ENCODE results near the gene ACOT8. TPM values are rescaled to one million over a fixed set of nuclear protein-coding genes. Genes with fewer than 3 reads are reported as not detected.

Gene ACOT8
- polyA plus RNA-seq, 1 donor (not counting 4 experiments of a cell fraction or from before 2014, with no cell fraction given) = 23.9 TPM

DNA sequence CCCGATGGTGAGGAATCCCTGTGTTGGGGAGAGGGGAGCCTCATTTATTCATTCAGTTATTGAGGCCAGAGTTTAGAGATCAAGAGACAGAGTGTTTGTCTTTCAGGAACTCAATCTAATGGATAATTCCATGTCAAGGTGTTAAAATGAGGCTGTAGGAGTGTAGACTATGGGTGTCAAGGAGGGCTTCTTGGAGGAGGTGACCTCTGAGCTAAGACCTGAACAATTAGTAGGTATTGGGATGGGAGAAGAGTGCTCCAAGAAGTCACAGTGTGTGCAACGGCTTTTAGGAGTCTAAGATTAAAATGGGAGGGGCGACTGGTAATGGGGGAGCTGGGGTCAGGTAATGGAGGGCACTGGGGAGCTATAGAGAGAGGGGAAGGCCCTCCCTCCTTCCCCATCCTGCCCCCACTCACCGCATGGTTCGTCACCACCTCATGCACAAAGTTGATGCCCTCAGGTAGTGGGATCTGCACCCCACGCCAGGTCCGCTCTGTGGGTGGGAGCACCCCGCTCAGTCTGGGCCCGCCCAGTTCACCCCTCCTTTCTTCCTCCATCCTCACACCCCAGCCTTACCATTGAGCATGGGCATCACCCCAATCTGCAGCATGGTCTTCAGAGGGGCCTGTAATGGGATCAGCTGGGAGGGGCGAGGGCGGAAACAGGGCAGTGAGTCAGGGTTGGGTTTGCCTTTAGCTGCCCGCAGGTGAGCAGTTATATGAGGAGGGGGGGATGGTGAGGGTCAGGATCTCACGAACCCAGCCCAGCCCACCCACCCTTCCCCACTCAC is 42.0 kb upstream of the ACOT8 start:
- no peak overlapping the region for H3K4me3 ChIP-seq (ENCODE audit: control insufficient read depth in 2 of 3, extremely low read depth in 1 of 3, insufficient read depth in 2 of 3, low read depth in 1 of 3, low read length in 3 of 3)
- H2AFZ ChIP-seq (ENCODE audit: control insufficient read depth, low read length) = no peak overlapping the region
- no peak overlapping the region for H3K4me2 ChIP-seq (ENCODE audit: control insufficient read depth, extremely low read depth, insufficient read depth, low read depth, low read length)
- TF ChIP-seq, protein P1, sequence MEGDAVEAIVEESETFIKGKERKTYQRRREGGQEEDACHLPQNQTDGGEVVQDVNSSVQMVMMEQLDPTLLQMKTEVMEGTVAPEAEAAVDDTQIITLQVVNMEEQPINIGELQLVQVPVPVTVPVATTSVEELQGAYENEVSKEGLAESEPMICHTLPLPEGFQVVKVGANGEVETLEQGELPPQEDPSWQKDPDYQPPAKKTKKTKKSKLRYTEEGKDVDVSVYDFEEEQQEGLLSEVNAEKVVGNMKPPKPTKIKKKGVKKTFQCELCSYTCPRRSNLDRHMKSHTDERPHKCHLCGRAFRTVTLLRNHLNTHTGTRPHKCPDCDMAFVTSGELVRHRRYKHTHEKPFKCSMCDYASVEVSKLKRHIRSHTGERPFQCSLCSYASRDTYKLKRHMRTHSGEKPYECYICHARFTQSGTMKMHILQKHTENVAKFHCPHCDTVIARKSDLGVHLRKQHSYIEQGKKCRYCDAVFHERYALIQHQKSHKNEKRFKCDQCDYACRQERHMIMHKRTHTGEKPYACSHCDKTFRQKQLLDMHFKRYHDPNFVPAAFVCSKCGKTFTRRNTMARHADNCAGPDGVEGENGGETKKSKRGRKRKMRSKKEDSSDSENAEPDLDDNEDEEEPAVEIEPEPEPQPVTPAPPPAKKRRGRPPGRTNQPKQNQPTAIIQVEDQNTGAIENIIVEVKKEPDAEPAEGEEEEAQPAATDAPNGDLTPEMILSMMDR (optimal IDR thresholded peaks at IDR 0.05 in 1 of 3, IDR thresholded peaks at IDR 0.05 in 1 of 3, conservative IDR thresholded peaks at IDR 0.05 in 1 of 3; ENCODE audit: extremely low read depth in 1 of 3, insufficient read depth in 2 of 3, low read length in 3 of 3) = no peak
- no peak for TF ChIP-seq EZH2 (IDR thresholded peaks at IDR 0.05; ENCODE audit: low read length)
- no peaks in the 10 kb centered on the region for H3K9me3 ChIP-seq (ENCODE audit: control insufficient read depth, low read depth, low read length)
- dilution Hi-C loops (cut with MboI; ENCODE audit: extremely low pct_ligation_motif_present, low sequenced_read_pairs) = no loop called here
- peaks cover 13 to 32% of the 10 kb centered on the region in 2 experiments for H3K36me3 ChIP-seq (ENCODE audit: control insufficient read depth in 2 of 2, extremely low read depth in 1 of 2, insufficient read depth in 2 of 2, low read length in 2 of 2)
- FAIRE-seq (no peak), DNase-seq (ENCODE audit: low read depth, low spot score) (no peak)
- H3K4me1 ChIP-seq (ENCODE audit: control insufficient read depth, extremely low read depth, insufficient read depth, low read length) = no peaks in the 10 kb centered on the region
- no peaks in the 10 kb centered on the region for H3K9me1 ChIP-seq (ENCODE audit: control insufficient read depth, extremely low read depth, insufficient read depth, low read length)
- H3K79me2 ChIP-seq (ENCODE audit: control insufficient read depth, insufficient read depth, low read length) = no peaks in the 10 kb centered on the region
- no peaks in the 10 kb centered on the region for H3K27me3 ChIP-seq (ENCODE audit: control insufficient read depth, extremely low read depth, insufficient read depth, low read length)
- H3K27ac ChIP-seq (ENCODE audit: control insufficient read depth, insufficient read depth, low read length) = no peak overlapping the region
- H4K20me1 ChIP-seq (ENCODE audit: control insufficient read depth, extremely low read depth, insufficient read depth, low read length) = no peaks in the 10 kb centered on the region
- no peak overlapping the region for H3K9ac ChIP-seq (ENCODE audit: control insufficient read depth, extremely low read depth, insufficient read depth, low read length)

DNA sequence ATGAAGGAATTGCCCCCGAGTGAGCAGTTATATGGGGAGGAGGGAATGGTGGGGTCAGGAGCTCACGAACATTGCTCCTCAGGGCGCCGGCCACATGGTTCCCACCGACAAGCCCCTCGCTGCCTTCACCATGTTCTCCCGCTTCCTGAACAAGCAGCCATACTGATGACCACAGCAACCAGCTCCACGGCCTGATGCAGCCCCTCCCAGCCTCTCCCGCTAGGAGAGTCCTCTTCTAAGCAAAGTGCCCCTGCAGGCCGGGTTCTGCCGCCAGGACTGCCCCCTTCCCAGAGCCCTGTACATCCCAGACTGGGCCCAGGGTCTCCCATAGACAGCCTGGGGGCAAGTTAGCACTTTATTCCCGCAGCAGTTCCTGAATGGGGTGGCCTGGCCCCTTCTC is 41.1 kb upstream of the ACOT8 start:
- H3K4me1 ChIP-seq (ENCODE audit: control insufficient read depth, extremely low read depth, insufficient read depth, low read length) = no peaks in the 10 kb centered on the region
- H3K27me3 ChIP-seq (ENCODE audit: control insufficient read depth, extremely low read depth, insufficient read depth, low read length) = no peaks in the 10 kb centered on the region
- no peaks in the 10 kb centered on the region for H3K9me1 ChIP-seq (ENCODE audit: control insufficient read depth, extremely low read depth, insufficient read depth, low read length)
- no peaks in the 10 kb centered on the region for H4K20me1 ChIP-seq (ENCODE audit: control insufficient read depth, extremely low read depth, insufficient read depth, low read length)
- no peak overlapping the region for H3K9ac ChIP-seq (ENCODE audit: control insufficient read depth, extremely low read depth, insufficient read depth, low read length)
- TF ChIP-seq, protein P1 (optimal IDR thresholded peaks at IDR 0.05 in 1 of 3, IDR thresholded peaks at IDR 0.05 in 1 of 3, conservative IDR thresholded peaks at IDR 0.05 in 1 of 3; ENCODE audit: extremely low read depth in 1 of 3, insufficient read depth in 2 of 3, low read length in 3 of 3) = no peak
- TF ChIP-seq EZH2 (IDR thresholded peaks at IDR 0.05; ENCODE audit: low read length) = no peak
- dilution Hi-C loops (cut with MboI; ENCODE audit: extremely low pct_ligation_motif_present, low sequenced_read_pairs) = no loop called here
- no peak overlapping the region for H2AFZ ChIP-seq (ENCODE audit: control insufficient read depth, low read length)
- no peaks in the 10 kb centered on the region for H3K79me2 ChIP-seq (ENCODE audit: control insufficient read depth, insufficient read depth, low read length)
- no peak overlapping the region for H3K27ac ChIP-seq (ENCODE audit: control insufficient read depth, insufficient read depth, low read length)
- no peak overlapping the region for H3K4me2 ChIP-seq (ENCODE audit: control insufficient read depth, extremely low read depth, insufficient read depth, low read depth, low read length)
- FAIRE-seq (no peak), DNase-seq (ENCODE audit: low read depth, low spot score) (no peak)
- H3K36me3 ChIP-seq (ENCODE audit: control insufficient read depth in 2 of 2, extremely low read depth in 1 of 2, insufficient read depth in 2 of 2, low read length in 2 of 2) = peaks cover 13 to 37% of the 10 kb centered on the region in 2 experiments
- H3K9me3 ChIP-seq (ENCODE audit: control insufficient read depth, low read depth, low read length) = no peaks in the 10 kb centered on the region
- no peak overlapping the region for H3K4me3 ChIP-seq (ENCODE audit: control insufficient read depth in 2 of 3, extremely low read depth in 1 of 3, insufficient read depth in 2 of 3, low read depth in 1 of 3, low read length in 3 of 3)
